ENCODE measurements around the gene PLK3.

Gene PLK3

GRCh38 chr1:44803312-44804095, 3.3 kb downstream of the PLK3 start:
- no peak overlapping the region for H3K9ac ChIP-seq (ENCODE audit: low read length)
- H4K20me1 ChIP-seq (ENCODE audit: insufficient read depth, low read length): no peaks in the 10 kb centered on the region
- no peaks in the 10 kb centered on the region for H3K27me3 ChIP-seq (ENCODE audit: insufficient read depth, low read length)
- no peaks in the 10 kb centered on the region for H3K9me2 ChIP-seq (ENCODE audit: low read depth, low read length)
- H2AFZ ChIP-seq (ENCODE audit: low read length): no peak overlapping the region
- H3F3A ChIP-seq (ENCODE audit: insufficient read depth, low read length): no peaks in the 10 kb centered on the region
- peaks cover 43% of the 10 kb centered on the region for H3K4me1 ChIP-seq (ENCODE audit: insufficient read depth, low read length, severe bottlenecking)
- no peaks in the 10 kb centered on the region for H3K9me3 ChIP-seq (ENCODE audit: low read length)
- no peaks in the 10 kb centered on the region for H3K79me2 ChIP-seq (ENCODE audit: insufficient read depth, low read length)
- peaks cover 16% of the 10 kb centered on the region; the same call in 1 of the 2 replicates for H3K36me3 ChIP-seq (ENCODE audit: insufficient read depth, low read length)
- no peak overlapping the region for H3K27ac ChIP-seq (ENCODE audit: low read depth, low read length, poor library complexity, severe bottlenecking)
- no peak overlapping the region for H3K4me3 ChIP-seq (ENCODE audit: low read depth, low read length, poor library complexity, severe bottlenecking)
- TF ChIP-seq CTCF (IDR thresholded peaks at IDR 0.05; ENCODE audit: low read length) (no peak), EZH2 (IDR thresholded peaks at IDR 0.05; ENCODE audit: borderline replicate concordance, low read length) (no peak)
- H3K4me2 ChIP-seq (ENCODE audit: low read length): no peak overlapping the region

DNA sequence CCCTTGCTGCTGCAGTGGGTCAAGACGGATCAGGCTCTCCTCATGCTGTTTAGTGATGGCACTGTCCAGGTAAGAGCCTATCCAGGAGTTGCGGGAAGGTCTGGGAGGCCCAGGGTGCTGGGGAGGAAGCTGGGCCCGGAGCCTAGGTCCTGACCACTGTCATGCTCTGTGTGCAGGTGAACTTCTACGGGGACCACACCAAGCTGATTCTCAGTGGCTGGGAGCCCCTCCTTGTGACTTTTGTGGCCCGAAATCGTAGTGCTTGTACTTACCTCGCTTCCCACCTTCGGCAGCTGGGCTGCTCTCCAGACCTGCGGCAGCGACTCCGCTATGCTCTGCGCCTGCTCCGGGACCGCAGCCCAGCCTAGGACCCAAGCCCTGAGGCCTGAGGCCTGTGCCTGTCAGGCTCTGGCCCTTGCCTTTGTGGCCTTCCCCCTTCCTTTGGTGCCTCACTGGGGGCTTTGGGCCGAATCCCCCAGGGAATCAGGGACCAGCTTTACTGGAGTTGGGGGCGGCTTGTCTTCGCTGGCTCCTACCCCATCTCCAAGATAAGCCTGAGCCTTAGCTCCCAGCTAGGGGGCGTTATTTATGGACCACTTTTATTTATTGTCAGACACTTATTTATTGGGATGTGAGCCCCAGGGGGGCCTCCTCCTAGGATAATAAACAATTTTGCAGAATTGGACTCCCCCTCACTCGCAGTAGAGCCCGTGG, 5.3 kb downstream of the PLK3 start:
- Histone ChIP-seq H3K9me3 (ENCODE audit: low read length) (no peaks in the 10 kb centered on the region), H3K4me2 (ENCODE audit: low read length) (no peak overlapping the region), H3K4me1 (ENCODE audit: insufficient read depth, low read length, severe bottlenecking) (peaks cover 57% of the 10 kb centered on the region), H3F3A (ENCODE audit: insufficient read depth, low read length) (no peaks in the 10 kb centered on the region), H3K79me2 (ENCODE audit: insufficient read depth, low read length) (no peaks in the 10 kb centered on the region), H3K36me3 (ENCODE audit: insufficient read depth, low read length) (peaks cover 16% of the 10 kb centered on the region; the same call in 1 of the 2 replicates), H3K4me3 (ENCODE audit: low read depth, low read length, poor library complexity, severe bottlenecking) (no peak overlapping the region), H4K20me1 (ENCODE audit: insufficient read depth, low read length) (no peaks in the 10 kb centered on the region), H2AFZ (ENCODE audit: low read length) (no peak overlapping the region), H3K9me2 (ENCODE audit: low read depth, low read length) (no peaks in the 10 kb centered on the region), H3K9ac (ENCODE audit: low read length) (no peak overlapping the region), H3K27me3 (ENCODE audit: insufficient read depth, low read length) (no peaks in the 10 kb centered on the region), H3K27ac (ENCODE audit: low read depth, low read length, poor library complexity, severe bottlenecking) (no peak overlapping the region)
- no peak; the same call in 1 of the 2 replicates for TF ChIP-seq CTCF (IDR thresholded peaks at IDR 0.05; ENCODE audit: low read length)
- TF ChIP-seq EZH2 (IDR thresholded peaks at IDR 0.05; ENCODE audit: borderline replicate concordance, low read length): no peak

DNA sequence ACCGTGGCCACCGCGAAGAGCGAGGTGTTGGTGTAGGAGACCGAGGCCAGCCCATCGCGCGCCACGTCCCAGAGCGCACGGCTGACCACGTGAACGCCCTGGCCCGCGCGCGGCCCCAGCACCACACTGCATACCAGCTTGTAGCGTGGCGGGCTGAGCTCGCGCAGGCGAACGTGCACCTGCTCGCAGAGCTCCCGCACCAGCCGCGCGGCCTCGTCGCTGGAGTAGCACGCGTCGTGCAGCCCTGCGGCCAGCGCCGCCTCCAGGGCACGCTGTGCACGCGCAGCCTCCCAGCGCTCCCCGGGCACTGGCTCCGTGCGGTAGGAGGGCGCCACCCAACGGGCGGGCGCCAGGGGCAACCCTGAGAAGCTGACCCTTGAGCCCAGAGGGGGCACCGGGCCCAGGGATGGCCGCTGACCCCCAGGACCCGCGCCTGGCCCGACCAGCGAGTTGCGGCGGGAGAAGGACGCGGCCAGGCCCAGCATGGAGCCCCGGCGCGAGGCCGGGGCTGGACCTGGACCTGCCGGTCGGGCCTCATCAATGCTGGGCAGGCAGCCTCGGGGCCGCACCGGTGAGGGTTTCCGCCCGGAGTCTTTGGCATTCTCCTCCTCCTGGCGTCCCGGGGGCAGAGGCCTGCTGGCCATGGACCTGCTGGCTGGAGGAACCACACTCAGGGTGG, 6.0 kb downstream of the PLK3 start:
- Histone ChIP-seq H3F3A (ENCODE audit: insufficient read depth, low read length) (no peaks in the 10 kb centered on the region), H3K27ac (ENCODE audit: low read depth, low read length, poor library complexity, severe bottlenecking) (no peak overlapping the region), H3K9me2 (ENCODE audit: low read depth, low read length) (no peaks in the 10 kb centered on the region), H3K4me1 (ENCODE audit: insufficient read depth, low read length, severe bottlenecking) (peaks cover 52% of the 10 kb centered on the region), H3K4me3 (ENCODE audit: low read depth, low read length, poor library complexity, severe bottlenecking) (no peak overlapping the region), H3K36me3 (ENCODE audit: insufficient read depth, low read length) (peaks cover 16% of the 10 kb centered on the region; the same call in 1 of the 2 replicates), H3K9me3 (ENCODE audit: low read length) (no peaks in the 10 kb centered on the region), H3K4me2 (ENCODE audit: low read length) (no peak overlapping the region), H3K79me2 (ENCODE audit: insufficient read depth, low read length) (no peaks in the 10 kb centered on the region), H3K9ac (ENCODE audit: low read length) (no peak overlapping the region), H2AFZ (ENCODE audit: low read length) (no peak overlapping the region), H4K20me1 (ENCODE audit: insufficient read depth, low read length) (no peaks in the 10 kb centered on the region), H3K27me3 (ENCODE audit: insufficient read depth, low read length) (no peaks in the 10 kb centered on the region)
- TF ChIP-seq EZH2 (IDR thresholded peaks at IDR 0.05; ENCODE audit: borderline replicate concordance, low read length): no peak
- no peak for TF ChIP-seq CTCF (IDR thresholded peaks at IDR 0.05; ENCODE audit: low read length)
